Thyroid gland (tissue), 4 donors: Measurements from ENCODE around the gene TBXA2R. TPM values are rescaled to one million over a fixed set of nuclear protein-coding genes. Genes with fewer than 3 reads are reported as not detected.
A peak's percentile ranks its signal among the peaks of the same experiment; 100 is the strongest.
"Not testable (repeated sequence)": the region's sequence is repeated elsewhere in the genome, so short reads cannot be mapped to it uniquely, and the experiment has no call there.

Source experiments
- DNase-seq, 2 donors: peaks; one replicate each; pipeline ENCODE4 v3.0.0-alpha.2; 2019
- H3K27ac ChIP-seq, 3 donors: fragments of 200-600 bp; sonication (generic); 1 replicate in 2 of 3; 2 replicates in 1 of 3; pipeline ENCODE4 v1.5.1; 2016 to 2019; ENCODE audit warnings: mild to moderate bottlenecking in 1 of 3, moderate library complexity in 1 of 3
- H3K27me3 ChIP-seq: fragments of 200-600 bp; sonication (generic); one replicate; pipeline ENCODE4 v1.5.1; 2019
- H3K36me3 ChIP-seq, 2 donors: fragments of 200-600 bp; sonication (generic); one replicate each; pipeline ENCODE4 v1.5.1; 2016 to 2019
- H3K4me1 ChIP-seq, 2 donors: fragments of 200-600 bp; sonication (generic); one replicate each; pipeline ENCODE4 v1.5.1; 2017 to 2019
- H3K4me3 ChIP-seq, 3 donors: fragments of 200-600 bp; sonication (generic); replicated peaks in 1 of 3; 1 replicate in 2 of 3; 2 replicates in 1 of 3; pipeline ENCODE4 v1.5.1; 2016; ENCODE audit warnings: mild to moderate bottlenecking in 1 of 3
- H3K9me3 ChIP-seq: fragments of 200-600 bp; sonication (generic); one replicate; pipeline ENCODE4 v1.5.1; 2017
- POLR2A ChIP-seq, 2 donors: fragments of 450-650 bp; IDR thresholded peaks; one replicate each; pipeline ENCODE4 v1.6.1; 2017; ENCODE audit warnings: antibody characterized with exemption in 2 of 2, mild to moderate bottlenecking in 2 of 2, moderate library complexity in 1 of 2
- whole genome bisulfite sequencing, 2 donors: methylation state at CpG; one replicate each; pipeline ENCODE4 v1.1.5; 2017; 5-methylcytosine and 5-hydroxymethylcytosine counted together
- intact Hi-C: fragments of 100-400 bp; cut with DNase I; formaldehyde crosslinking; loops from one replicate; pipeline ENCODE4 v1.15.1; 2023
- total RNA-seq, 4 donors: library from RNA; depleted of rRNA; stranded (reverse); fragments of >200 nt; gene quantifications; one replicate each; pipeline ENCODE4 v1.2.3, GENCODE V29; 2016
- TF ChIP-seq, protein P1 (sequence below), 6 experiments: fragments of 200-600 bp in 3 of 6; fragments of 450-650 bp in 3 of 6; sonication (generic) in 3 of 6; IDR thresholded peaks; one replicate each; pipeline ENCODE4 v1.5.1; 2016 to 2019; ENCODE audit warnings: antibody characterized with exemption in 6 of 6, mild to moderate bottlenecking in 2 of 6, inconsistent platforms in 1 of 6, moderate library complexity in 1 of 6

TBXA2R gene
- total RNA-seq, 4 donors from 2014 or later = 0.40 to 2.1 (median 1.3) TPM

DNA sequence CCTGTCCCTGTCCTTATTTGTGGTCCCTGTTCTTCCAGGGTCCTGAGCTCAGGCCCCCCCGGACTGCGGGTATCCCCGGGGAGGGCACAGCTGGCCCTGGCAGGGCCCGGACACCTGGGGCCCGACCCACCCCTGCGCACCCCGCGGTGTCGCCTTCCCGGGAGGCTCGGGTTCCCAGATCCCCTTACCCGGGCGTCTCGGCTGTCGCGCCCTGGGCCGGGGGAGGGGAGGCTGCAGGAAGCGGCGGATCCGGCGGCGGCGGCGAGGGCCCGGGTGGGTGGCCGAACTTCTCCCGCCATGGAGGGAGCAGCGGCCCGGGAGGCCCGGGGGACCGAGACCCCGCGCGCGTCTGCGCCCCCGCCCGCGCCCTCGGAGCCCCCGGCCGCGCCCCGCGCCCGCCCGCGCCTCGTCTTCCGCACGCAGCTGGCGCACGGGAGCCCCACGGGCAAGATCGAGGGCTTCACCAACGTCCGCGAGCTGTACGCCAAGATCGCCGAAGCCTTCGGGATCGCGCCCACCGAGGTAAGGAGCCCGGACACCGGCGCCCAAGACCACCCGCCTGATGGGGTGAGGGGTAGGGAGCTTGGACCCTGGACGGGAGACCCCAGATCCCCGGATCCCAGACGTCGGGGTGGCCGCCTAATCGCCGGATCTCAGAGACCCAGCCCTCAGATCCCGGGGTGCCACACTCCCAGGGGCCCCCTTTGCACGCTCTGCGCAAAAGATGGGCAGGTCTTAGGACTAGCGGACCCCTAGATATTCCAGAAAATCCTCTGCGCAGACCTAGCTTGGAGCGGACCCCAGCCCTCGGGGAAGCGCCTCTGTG lies 21.2 kb downstream of the TBXA2R start, which contains the start of gene GIPC3:
Gene GIPC3, plus strand, starts transcription at position 178 of the 826 bp plus-strand sequence. Its CDS starts 120 bp downstream, at position 298.
- Histone ChIP-seq H3K27me3 (peaks cover 7% of the 10 kb centered on the region), H3K9me3 (no peaks in the 10 kb centered on the region), H3K4me3 (peak within 1 kb of the TSS in 1 of 3 donors; percentile 28), H3K27ac (no peak within 1 kb of the TSS), H3K36me3 (no peaks in the 10 kb centered on the region), H3K4me1 (peaks cover 4 to 21% of the 10 kb centered on the region in 2 donors)
- intact Hi-C loops = no loop called here
- 10% methylated on average over 2 of the region's 84 CpGs; no CpG with 5 or more reads in 1 of the 2 donors for WGBS, 2 donors
- DNase-seq = no peak
- no peak for TF ChIP-seq POLR2A (IDR thresholded peaks at IDR 0.05)
- TF ChIP-seq, protein P1, sequence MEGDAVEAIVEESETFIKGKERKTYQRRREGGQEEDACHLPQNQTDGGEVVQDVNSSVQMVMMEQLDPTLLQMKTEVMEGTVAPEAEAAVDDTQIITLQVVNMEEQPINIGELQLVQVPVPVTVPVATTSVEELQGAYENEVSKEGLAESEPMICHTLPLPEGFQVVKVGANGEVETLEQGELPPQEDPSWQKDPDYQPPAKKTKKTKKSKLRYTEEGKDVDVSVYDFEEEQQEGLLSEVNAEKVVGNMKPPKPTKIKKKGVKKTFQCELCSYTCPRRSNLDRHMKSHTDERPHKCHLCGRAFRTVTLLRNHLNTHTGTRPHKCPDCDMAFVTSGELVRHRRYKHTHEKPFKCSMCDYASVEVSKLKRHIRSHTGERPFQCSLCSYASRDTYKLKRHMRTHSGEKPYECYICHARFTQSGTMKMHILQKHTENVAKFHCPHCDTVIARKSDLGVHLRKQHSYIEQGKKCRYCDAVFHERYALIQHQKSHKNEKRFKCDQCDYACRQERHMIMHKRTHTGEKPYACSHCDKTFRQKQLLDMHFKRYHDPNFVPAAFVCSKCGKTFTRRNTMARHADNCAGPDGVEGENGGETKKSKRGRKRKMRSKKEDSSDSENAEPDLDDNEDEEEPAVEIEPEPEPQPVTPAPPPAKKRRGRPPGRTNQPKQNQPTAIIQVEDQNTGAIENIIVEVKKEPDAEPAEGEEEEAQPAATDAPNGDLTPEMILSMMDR (IDR thresholded peaks at IDR 0.05) = no peak

DNA sequence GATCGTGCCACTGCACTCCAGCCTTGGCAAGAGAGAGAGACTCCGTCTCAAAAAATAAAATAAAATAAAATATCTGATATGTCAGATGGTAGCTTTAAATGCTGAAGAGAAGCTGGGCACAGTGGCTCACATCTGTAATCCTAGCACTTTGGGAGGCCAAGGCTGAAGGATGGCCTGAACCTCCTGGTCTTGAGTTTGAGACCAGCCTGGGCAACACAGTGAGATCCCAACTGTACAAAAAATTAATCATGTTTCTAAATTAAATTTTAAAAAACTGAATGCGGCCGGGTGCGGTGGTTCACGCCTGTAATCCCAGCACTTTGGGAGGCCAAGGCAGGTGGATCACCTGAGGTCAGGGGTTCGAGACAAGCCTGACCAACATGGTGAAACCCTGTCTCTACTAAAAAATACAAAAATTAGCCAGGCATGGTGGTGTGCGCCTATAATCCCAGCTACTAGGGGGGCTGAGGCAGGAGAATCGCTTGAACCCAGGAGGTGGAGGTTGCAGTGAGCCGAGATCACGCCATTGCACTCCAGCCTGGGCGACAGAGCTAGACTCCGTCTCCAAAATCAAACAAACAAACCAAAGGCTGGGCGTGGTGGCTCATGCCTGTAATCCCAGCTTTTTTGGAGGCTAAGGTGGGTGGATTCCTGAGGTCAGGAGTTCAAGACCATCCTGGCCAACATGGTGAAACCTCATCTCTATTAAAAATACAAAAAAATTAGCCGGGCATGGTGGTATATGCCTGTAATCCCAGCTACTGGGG lies 22.5 kb downstream of the TBXA2R start:
- H3K36me3 ChIP-seq, H3K27me3 ChIP-seq, intact Hi-C loops, H3K9me3 ChIP-seq, H3K27ac ChIP-seq, H3K4me3 ChIP-seq, DNase-seq: not testable (repeated sequence)
- WGBS, 2 donors = 90 to 92% methylated on average over 15 of the region's 15 CpGs
- H3K4me1 ChIP-seq = peaks cover 4 to 21% of the 10 kb centered on the region in 2 donors

DNA sequence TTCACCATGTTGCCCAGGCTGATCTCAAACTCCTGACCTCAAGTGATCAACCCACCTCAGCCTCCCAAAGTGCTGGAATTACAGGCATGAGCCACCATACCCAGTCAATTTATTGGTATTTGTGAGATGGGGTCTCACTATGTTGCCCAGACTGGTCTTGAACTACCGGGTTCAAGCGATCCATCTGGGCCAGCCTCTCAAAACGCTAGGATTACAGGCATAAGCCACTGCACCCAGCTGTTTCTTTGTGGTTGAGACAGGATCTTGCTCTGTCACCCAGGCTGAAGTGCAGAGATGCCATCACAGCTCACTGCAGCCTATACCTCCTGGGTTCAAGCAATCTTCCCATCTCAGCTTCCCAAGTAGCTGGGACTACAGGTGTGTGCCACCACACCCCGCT lies 24.9 kb downstream of the TBXA2R start:
- intact Hi-C loops, DNase-seq, H3K36me3 ChIP-seq, H3K27me3 ChIP-seq, H3K4me3 ChIP-seq, H3K27ac ChIP-seq, H3K9me3 ChIP-seq: not testable (repeated sequence)
- H3K4me1 ChIP-seq = peaks cover 2 to 16% of the 10 kb centered on the region in 2 donors
- 66 to 78% methylated on average over 2 to 4 of the region's 4 CpGs for WGBS, 2 donors

DNA sequence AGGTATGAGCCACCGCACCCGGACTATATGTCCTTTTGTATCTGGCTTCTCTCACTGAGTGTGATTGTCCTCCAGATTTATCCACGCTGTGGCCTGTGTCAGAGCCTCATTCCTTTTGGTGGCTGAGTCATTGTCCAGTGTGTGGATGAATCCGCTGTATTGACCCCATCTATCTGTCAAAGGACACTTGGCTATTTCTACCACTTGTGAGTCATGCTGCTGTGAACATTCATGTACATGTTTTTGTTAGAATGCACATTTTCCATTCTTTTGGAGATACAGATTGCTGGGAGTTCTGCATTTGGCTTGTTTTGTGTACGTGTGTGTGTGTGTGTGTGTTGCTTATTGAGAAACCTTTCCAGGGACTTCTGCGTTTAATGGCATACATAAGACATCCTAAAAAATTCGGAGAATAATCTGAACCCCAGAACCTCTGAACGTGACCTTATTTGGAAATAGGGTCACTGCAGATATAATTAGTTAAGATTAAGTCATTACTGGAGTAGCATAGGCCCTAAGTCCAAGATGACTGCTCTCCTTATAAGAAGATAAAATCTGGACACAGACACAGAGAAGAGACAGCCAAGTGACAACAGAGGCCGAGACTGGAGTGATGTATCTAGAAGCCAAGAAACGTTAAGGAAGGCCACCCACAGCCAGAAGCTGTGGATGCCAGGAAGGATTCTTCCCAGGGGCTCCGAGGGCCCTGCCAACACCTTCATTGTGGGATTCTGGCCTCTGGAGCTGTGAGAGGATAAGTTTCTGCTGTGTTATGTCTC lies 26.3 kb downstream of the TBXA2R start:
- Histone ChIP-seq H3K4me1 (peaks cover 6 to 13% of the 10 kb centered on the region in 2 donors), H3K36me3 (no peaks in the 10 kb centered on the region), H3K9me3 (no peaks in the 10 kb centered on the region), H3K27me3 (no peaks in the 10 kb centered on the region), H3K27ac (peak overlapping the region in 1 of 3 donors; percentile 19), H3K4me3 (no peak overlapping the region)
- WGBS, 2 donors = 63 to 74% methylated on average over 11 of the region's 11 CpGs
- DNase-seq = no peak
- intact Hi-C loops = no loop called here
- TF ChIP-seq, protein P1 (IDR thresholded peaks at IDR 0.05) = no peak
- TF ChIP-seq POLR2A (IDR thresholded peaks at IDR 0.05) = no peak

DNA sequence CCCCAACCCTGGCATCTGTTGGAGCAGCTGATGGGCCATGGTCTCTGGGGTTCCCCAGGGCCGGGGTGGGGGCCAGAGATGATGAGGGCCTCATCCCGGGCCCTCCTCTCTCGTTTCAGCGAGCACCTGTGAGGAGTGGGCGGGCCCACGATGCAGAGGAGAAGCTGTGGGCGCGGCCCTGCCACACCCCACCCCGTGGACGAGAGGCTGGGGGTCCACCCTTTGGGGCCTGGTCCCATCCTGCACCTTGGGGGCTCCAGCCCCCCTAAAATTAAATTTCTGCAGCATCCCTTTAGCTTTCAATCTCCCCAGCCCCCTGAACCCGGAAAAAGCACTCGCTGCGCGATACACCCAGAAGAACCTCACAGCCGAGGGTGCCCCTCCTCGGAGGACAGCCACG lies 28.3 kb downstream of the TBXA2R start:
- 84 to 87% methylated on average over 9 to 14 of the region's 17 CpGs for WGBS, 2 donors
- Histone ChIP-seq H3K9me3 (no peaks in the 10 kb centered on the region), H3K4me1 (peaks cover 12 to 14% of the 10 kb centered on the region in 2 donors), H3K27me3 (no peaks in the 10 kb centered on the region), H3K4me3 (no peak overlapping the region), H3K27ac (no peak overlapping the region), H3K36me3 (no peaks in the 10 kb centered on the region)
- TF ChIP-seq, protein P1 (IDR thresholded peaks at IDR 0.05) = no peak
- TF ChIP-seq POLR2A (IDR thresholded peaks at IDR 0.05) = no peak
- intact Hi-C loops = no loop called here
- DNase-seq = no peak
